Body of pancreas (tissue), 4 donors: ENCODE measurements around the gene SOX6.

Experiments used
- POLR2A ChIP-seq, 3 donors: fragments of 450-650 bp; IDR thresholded peaks; one replicate each; pipeline ENCODE4 v1.6.1; 2016; ENCODE audit warnings: antibody characterized with exemption in 3 of 3, mild to moderate bottlenecking in 2 of 3
- TF ChIP-seq, protein P1 (sequence below), 7 experiments: fragments of 450-650 bp in 4 of 7; fragments of 200-600 bp in 3 of 7; sonication (generic) in 3 of 7; IDR thresholded peaks; one replicate each; pipeline ENCODE4 v1.5.1; 2016 to 2019; ENCODE audit warnings: antibody characterized with exemption in 7 of 7

DNA sequence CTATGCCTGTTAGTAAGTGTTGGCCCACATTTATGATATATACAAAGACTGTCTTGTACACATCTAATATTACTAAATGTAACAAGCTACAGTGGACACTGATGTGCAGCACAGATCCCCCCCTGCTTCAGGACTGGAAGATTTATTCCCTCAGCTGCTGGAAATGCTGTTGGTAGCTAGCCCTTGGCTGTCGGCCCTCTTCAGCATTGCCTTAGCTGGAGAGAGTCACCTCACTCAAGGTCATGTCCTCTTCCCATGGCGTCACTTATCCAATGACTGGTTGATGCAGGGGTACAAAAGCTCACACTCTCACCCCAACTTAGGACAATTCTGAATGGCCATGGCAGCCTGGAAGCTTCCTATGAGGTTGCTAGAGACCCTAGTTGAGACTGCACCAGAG lies 312.7 kb downstream of the SOX6 start:
- TF ChIP-seq, protein P1, sequence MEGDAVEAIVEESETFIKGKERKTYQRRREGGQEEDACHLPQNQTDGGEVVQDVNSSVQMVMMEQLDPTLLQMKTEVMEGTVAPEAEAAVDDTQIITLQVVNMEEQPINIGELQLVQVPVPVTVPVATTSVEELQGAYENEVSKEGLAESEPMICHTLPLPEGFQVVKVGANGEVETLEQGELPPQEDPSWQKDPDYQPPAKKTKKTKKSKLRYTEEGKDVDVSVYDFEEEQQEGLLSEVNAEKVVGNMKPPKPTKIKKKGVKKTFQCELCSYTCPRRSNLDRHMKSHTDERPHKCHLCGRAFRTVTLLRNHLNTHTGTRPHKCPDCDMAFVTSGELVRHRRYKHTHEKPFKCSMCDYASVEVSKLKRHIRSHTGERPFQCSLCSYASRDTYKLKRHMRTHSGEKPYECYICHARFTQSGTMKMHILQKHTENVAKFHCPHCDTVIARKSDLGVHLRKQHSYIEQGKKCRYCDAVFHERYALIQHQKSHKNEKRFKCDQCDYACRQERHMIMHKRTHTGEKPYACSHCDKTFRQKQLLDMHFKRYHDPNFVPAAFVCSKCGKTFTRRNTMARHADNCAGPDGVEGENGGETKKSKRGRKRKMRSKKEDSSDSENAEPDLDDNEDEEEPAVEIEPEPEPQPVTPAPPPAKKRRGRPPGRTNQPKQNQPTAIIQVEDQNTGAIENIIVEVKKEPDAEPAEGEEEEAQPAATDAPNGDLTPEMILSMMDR (IDR thresholded peaks at IDR 0.05) = no peak
- no peak for TF ChIP-seq POLR2A (IDR thresholded peaks at IDR 0.05)
